ENCODE data around the gene SMCP.

The SMCP gene

DNA sequence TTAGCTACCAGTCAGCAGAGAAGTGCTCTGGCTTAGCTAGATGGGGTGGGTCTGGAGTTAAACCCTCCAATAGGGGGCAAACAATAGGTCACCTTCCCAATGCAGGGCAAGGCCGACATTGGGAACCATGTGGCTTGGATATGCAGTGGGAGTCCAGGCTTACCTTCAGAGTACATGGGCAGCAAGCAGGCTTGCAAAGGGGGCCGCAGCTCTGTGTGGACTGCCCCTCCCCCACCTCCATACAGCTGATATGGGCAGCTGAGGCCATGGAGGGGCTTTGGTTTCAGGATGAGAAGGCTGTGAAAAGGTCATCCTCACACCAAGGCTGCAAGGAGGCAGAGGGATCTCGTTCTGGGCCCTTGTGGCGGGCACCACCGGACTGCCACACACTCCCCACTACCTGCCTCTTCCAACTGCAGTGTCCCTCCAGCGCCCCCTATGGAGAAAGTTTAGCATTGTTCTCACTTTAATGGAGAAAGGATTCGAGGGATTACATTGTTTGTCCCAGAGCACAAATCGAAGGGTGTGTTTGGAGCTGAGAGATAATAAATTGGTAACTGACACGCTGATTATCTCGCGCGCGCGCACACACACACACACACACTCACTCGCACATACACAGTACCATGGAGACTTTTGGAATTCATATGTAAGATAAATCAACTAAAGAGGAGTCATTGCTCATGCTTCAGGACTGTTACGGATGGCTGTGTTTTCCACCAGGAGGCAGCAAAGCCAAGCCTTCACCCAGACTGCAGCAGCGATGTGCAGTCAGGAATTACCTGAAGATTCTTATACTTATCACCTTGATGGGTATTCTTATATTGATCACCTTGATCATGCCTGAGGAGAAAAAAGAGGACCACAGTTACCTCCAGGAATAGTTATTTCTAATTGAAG is 7.0 kb upstream of the SMCP start:
- no peak for TF ChIP-seq POLR2A (IDR thresholded peaks at IDR 0.05; ENCODE audit: low read depth, low read length)
- no peak for TF ChIP-seq TAF1 (IDR thresholded peaks at IDR 0.05; ENCODE audit: borderline replicate concordance, low read depth, low read length)
- no peak for TF ChIP-seq POLR2AphosphoS5 (IDR thresholded peaks at IDR 0.05; ENCODE audit: low read depth, low read length)
- FAIRE-seq (peak; percentile 74), DNase-seq (ENCODE audit: insufficient read length) (no peak)

DNA sequence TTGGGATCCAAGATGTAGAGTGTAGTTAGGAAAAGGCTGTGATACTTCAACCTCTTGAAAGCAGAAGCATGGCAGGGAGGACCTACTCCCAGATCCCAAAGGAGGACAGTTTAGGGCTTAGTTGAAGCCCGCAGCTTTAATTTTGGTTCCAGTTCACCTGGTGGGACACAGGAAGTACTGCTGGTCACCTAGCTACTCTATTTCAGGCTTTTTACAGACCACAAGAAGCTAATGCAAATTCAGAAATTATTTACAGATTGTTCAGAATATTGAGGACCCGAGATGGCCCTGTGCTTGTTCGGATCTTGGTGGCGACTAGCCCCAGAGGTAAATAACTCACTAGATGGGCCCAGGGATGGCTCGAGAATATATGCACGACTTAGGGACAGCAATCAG is 6.4 kb upstream of the SMCP start:
- FAIRE-seq (peak; percentile 65), DNase-seq (ENCODE audit: insufficient read length) (no peak)
- TF ChIP-seq TAF1 (IDR thresholded peaks at IDR 0.05; ENCODE audit: borderline replicate concordance, low read depth, low read length) (no peak), POLR2AphosphoS5 (IDR thresholded peaks at IDR 0.05; ENCODE audit: low read depth, low read length) (no peak), POLR2A (IDR thresholded peaks at IDR 0.05; ENCODE audit: low read depth, low read length) (no peak)

DNA sequence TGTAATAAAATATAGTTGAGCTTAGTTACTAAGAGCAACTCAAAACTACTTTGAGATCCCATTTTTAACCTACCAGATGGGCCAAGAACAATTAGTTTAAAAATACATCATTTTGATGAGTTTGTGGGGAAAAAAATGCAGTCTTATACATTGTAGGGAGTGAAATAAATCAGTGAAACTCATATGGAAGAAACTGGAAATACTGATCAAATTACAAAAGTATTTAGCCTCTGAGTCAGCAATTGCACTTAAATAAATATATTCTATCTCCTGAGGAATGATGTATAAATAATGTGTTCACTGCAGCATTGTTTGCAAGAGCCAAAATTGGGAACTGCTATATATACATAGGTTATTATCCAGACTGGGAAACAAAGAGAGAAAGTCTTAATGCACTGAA is 4.6 kb upstream of the SMCP start:
- TF ChIP-seq POLR2AphosphoS5 (IDR thresholded peaks at IDR 0.05; ENCODE audit: low read depth, low read length) (no peak), TAF1 (IDR thresholded peaks at IDR 0.05; ENCODE audit: borderline replicate concordance, low read depth, low read length) (no peak), POLR2A (IDR thresholded peaks at IDR 0.05; ENCODE audit: low read depth, low read length) (no peak)
- FAIRE-seq (no peak), DNase-seq (ENCODE audit: insufficient read length) (no peak)

DNA sequence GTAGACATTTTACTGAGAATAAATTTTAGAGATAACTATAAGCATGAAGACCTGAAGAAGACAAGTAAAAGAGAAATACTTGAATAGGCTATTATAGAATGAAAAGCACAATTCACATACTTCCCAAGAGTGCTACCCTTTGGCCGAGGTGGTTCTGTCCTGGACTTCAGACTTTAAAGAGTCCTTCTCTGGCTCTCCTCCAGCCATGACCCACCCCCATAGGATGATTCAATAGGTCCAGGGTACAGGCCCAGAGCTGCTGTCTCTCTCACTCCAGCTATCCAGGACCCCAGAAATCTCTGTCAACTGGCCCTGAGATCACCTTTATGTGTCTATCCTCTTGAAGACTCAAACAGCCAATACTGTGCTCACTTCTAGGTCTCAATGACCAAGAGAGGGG is 1.3 kb upstream of the SMCP start:
- DNase-seq (ENCODE audit: insufficient read length) (no peak), FAIRE-seq (no peak)
- TF ChIP-seq POLR2A (IDR thresholded peaks at IDR 0.05; ENCODE audit: low read depth, low read length): no peak
- TF ChIP-seq TAF1 (IDR thresholded peaks at IDR 0.05; ENCODE audit: borderline replicate concordance, low read depth, low read length): no peak
- TF ChIP-seq POLR2AphosphoS5 (IDR thresholded peaks at IDR 0.05; ENCODE audit: low read depth, low read length): no peak

DNA sequence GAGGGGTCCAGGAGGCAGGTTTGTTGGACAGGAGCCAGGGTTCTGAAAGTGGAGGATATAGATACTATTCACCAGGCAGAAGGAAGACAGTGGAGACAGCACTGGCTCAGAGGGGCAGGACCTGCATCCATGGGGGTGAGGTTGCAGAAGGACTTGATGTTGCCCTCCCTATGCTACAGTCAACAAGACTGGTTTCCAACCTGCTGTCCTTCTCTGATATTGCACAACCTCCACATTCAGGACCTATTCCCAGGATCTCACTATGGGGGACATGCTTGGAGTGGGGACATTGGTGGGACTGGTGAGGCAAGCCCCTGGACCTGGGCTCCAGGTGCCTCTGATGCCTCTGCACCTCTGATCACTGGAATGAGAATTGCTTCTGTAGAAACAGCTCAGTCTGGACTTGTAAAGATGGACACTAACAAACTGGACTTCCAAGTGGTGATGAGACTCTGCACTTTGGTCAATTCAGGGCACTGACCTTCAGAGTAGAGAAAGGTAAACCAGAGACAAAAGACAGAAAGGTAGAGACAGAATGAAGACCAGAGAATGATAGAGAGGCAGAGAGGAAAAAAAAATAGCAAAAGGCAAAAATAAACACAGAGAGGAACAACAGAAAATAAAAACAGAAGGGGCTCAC is 1.6 kb downstream of the SMCP start:
- no peak for TF ChIP-seq TAF1 (IDR thresholded peaks at IDR 0.05; ENCODE audit: borderline replicate concordance, low read depth, low read length)
- TF ChIP-seq POLR2AphosphoS5 (IDR thresholded peaks at IDR 0.05; ENCODE audit: low read depth, low read length): no peak
- TF ChIP-seq POLR2A (IDR thresholded peaks at IDR 0.05; ENCODE audit: low read depth, low read length): no peak
- no peak for DNase-seq (ENCODE audit: insufficient read length)
- FAIRE-seq: peak; percentile 36

DNA sequence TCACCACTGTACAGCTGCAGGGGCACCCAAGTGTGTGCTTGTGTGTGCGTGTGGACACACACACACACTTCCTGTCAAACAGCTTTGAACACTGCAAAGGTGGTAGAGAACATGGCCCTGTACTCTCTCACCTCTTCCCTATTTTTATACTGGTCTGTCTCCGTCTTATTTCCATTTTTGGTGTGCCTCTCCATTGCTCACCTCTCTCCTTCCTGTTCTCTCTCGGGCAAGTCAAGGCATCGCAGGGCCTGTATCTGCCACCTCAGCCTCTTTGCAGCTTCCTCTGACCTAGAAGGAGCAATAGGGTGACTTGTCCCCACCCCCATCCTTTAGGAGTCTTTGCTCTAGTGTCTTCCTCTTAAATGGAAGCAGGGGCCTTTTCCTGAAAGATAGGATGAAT is 2.2 kb downstream of the SMCP start:
- DNase-seq (ENCODE audit: insufficient read length): no peak
- TF ChIP-seq POLR2A (IDR thresholded peaks at IDR 0.05; ENCODE audit: low read depth, low read length) (no peak), POLR2AphosphoS5 (IDR thresholded peaks at IDR 0.05; ENCODE audit: low read depth, low read length) (no peak), TAF1 (IDR thresholded peaks at IDR 0.05; ENCODE audit: borderline replicate concordance, low read depth, low read length) (no peak)
- FAIRE-seq: peak; percentile 53

DNA sequence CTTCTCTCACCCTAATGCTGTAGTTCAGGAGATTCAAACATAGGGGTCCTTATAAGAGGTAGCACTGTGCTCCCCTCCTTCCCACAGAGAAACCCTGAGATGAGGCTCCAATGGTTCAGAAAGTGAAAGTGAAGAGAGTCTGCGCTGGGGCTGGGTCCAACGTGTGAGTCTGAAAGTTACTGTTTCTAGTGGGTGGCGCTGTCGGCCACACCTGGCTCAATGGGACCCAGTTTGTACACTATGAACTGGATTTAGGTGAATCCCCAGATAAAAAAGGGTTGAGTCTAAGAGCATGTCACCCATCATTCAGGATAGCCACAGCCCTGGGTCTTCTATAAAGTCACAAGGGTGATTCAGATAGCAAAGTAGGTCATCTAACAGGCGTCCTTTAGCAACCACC is 2.8 kb downstream of the SMCP start:
- no peak for TF ChIP-seq TAF1 (IDR thresholded peaks at IDR 0.05; ENCODE audit: borderline replicate concordance, low read depth, low read length)
- TF ChIP-seq POLR2AphosphoS5 (IDR thresholded peaks at IDR 0.05; ENCODE audit: low read depth, low read length): no peak
- TF ChIP-seq POLR2A (IDR thresholded peaks at IDR 0.05; ENCODE audit: low read depth, low read length): no peak
- FAIRE-seq (no peak), DNase-seq (ENCODE audit: insufficient read length) (no peak)

DNA sequence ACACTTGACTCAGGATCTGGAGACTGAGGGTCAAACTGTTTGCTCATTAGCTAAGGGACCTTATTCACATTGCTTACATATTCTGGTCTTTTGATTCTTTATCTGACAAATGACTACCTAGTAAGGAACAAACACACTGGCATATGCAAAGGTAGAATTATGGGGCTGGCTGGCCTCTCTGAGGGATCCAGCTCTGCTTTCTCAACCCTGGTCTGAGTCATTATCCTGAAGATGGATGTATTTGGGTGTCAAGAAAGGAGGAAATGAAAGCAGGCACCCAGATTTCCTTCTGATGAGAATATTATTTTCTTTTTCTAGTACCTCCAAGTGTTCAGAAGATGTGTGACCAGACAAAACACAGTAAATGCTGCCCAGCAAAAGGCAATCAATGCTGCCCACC is 6.0 kb downstream of the SMCP start:
- TF ChIP-seq POLR2AphosphoS5 (IDR thresholded peaks at IDR 0.05; ENCODE audit: low read depth, low read length) (no peak), POLR2A (IDR thresholded peaks at IDR 0.05; ENCODE audit: low read depth, low read length) (no peak), TAF1 (IDR thresholded peaks at IDR 0.05; ENCODE audit: borderline replicate concordance, low read depth, low read length) (no peak)
- DNase-seq (ENCODE audit: insufficient read length): no peak
- FAIRE-seq: no peak

DNA sequence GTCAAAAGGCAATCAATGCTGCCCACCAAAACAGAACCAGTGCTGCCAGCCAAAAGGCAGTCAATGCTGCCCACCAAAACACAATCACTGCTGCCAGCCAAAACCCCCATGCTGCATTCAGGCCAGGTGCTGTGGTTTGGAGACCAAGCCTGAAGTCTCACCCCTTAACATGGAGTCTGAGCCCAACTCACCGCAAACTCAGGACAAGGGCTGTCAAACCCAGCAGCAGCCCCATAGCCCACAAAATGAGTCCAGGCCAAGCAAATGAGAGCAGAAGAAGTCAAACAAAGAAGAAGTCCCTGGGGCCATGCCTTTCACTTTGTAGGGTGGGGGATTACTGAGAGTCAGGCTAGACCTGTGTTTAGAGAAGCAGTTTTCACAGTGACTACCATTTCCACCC is 6.4 kb downstream of the SMCP start:
- FAIRE-seq: no peak
- DNase-seq (ENCODE audit: insufficient read length): no peak
- TF ChIP-seq POLR2AphosphoS5 (IDR thresholded peaks at IDR 0.05; ENCODE audit: low read depth, low read length) (no peak), TAF1 (IDR thresholded peaks at IDR 0.05; ENCODE audit: borderline replicate concordance, low read depth, low read length) (no peak), POLR2A (IDR thresholded peaks at IDR 0.05; ENCODE audit: low read depth, low read length) (no peak)

DNA sequence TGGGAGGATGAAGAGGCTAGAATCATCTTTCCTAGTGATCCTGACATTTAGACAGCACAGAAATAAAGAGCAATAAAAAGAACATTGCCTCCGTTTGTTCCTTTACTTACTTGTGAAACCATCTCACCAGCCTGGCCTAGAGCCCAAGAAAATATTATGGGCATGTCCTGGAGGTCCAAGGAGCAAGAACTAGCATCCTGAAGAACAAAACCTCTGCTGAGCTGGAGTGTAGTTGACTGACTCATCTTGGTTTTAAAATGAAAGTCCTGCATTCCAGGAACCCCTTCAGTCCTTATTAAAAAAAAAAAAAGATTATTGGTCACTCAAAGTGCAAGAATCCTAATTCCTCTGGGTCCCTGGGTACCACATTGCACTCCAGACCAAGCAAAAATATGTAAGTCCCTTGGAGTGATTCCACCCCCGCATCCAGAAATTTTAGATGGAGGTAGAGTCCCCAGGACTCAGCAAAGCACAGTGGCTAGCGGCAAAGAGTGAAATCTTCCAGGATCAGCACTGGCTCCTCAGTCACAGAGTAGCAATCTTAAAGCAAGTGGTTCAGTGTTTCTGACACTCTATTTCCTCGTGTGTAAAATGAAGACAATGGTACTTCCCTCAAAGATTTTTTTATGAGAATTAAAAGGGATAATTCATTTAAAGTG is 7.0 kb downstream of the SMCP start:
- DNase-seq (ENCODE audit: insufficient read length) (no peak), FAIRE-seq (no peak)
- TF ChIP-seq POLR2AphosphoS5 (IDR thresholded peaks at IDR 0.05; ENCODE audit: low read depth, low read length): no peak
- no peak for TF ChIP-seq TAF1 (IDR thresholded peaks at IDR 0.05; ENCODE audit: borderline replicate concordance, low read depth, low read length)
- no peak for TF ChIP-seq POLR2A (IDR thresholded peaks at IDR 0.05; ENCODE audit: low read depth, low read length)

DNA sequence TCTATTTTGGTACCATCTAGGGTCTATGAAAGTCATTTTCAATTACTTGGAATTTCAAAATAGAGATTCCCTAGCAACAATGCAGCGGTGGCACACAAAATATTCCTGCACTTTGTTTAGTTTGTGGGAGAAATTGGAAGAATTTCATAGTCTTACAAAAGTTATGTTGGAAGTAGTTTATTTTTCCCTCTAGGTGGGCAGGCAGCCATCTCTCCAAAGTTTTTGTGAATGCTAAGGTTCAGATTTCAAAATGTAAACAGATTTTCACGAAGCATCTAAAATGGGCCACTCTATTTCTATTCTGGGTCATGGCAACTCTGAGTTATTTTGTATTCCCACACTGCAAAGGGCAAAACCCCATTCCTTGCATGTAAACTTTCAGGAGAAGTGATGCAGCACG is 8.0 kb downstream of the SMCP start:
- no peak for DNase-seq (ENCODE audit: insufficient read length)
- no peak for FAIRE-seq
- no peak for TF ChIP-seq TAF1 (IDR thresholded peaks at IDR 0.05; ENCODE audit: borderline replicate concordance, low read depth, low read length)
